Osteocyte (in vitro differentiated cells): ENCODE data around the gene CDC42EP1. TPM values are rescaled to one million over a fixed set of nuclear protein-coding genes. Genes with fewer than 3 reads are reported as not detected.
"Not testable (repeated sequence)": the region's sequence is repeated elsewhere in the genome, so short reads cannot be mapped to it uniquely, and the experiment has no call there.

Experiments
- DNase-seq: peaks from one replicate; pipeline ENCODE4 v3.0.0; 2021; ENCODE audit warnings: mixed read lengths; ENCODE audit not compliant: unreplicated experiment; ENCODE audit errors: extremely low spot score
- H3K27ac Mint-ChIP-seq: one replicate; pipeline ENCODE4 v1.8.0; 2021; ENCODE audit warnings: mild to moderate bottlenecking, mixed read lengths; ENCODE audit not compliant: unreplicated experiment
- H3K27me3 Mint-ChIP-seq: one replicate; pipeline ENCODE4 v1.8.0; 2021; ENCODE audit warnings: mixed read lengths; ENCODE audit not compliant: unreplicated experiment
- H3K36me3 Mint-ChIP-seq: one replicate; pipeline ENCODE4 v1.8.0; 2021; ENCODE audit warnings: mixed read lengths; ENCODE audit not compliant: unreplicated experiment
- H3K4me1 Mint-ChIP-seq: one replicate; pipeline ENCODE4 v1.8.0; 2021; ENCODE audit warnings: mixed read lengths; ENCODE audit not compliant: unreplicated experiment
- H3K4me3 Mint-ChIP-seq: one replicate; pipeline ENCODE4 v1.8.0; 2021; ENCODE audit warnings: mild to moderate bottlenecking, moderate library complexity, mixed read lengths; ENCODE audit not compliant: unreplicated experiment
- H3K9me3 Mint-ChIP-seq: one replicate; pipeline ENCODE4 v1.8.0; 2021; ENCODE audit warnings: mixed read lengths; ENCODE audit not compliant: unreplicated experiment
- CTCF ChIP-seq: fragments of 200-600 bp; sonication (generic); IDR thresholded peaks from 2 replicates; pipeline ENCODE4 v1.5.0; 2021; ENCODE audit warnings: antibody characterized with exemption, mild to moderate bottlenecking, moderate library complexity
- total RNA-seq: library from RNA; stranded (reverse); gene quantifications from 2 replicates; pipeline ENCODE4 v1.2.1, GENCODE V29; 2021

The CDC42EP1 gene
- total RNA-seq, 1 donor from 2014 or later = 282 TPM

- no peak for TF ChIP-seq CTCF
- H3K4me3 Mint-ChIP-seq = peak overlapping the region; percentile 61
- H3K4me1 Mint-ChIP-seq = peaks cover 13% of the 10 kb centered on the region
- no peak for DNase-seq
- no peaks in the 10 kb centered on the region for H3K9me3 Mint-ChIP-seq
- no peak overlapping the region for H3K27ac Mint-ChIP-seq
- peaks cover 2% of the 10 kb centered on the region for H3K27me3 Mint-ChIP-seq
- no peaks in the 10 kb centered on the region for H3K36me3 Mint-ChIP-seq
Observed at GRCh38 chr22:37591823-37592404, 31.6 kb downstream of the CDC42EP1 start.

GRCh38 chr22:37594237-37594636 is 34.0 kb downstream of the CDC42EP1 start:
- Mint-ChIP-seq H3K4me3 (no peak overlapping the region), H3K4me1 (peaks cover 13% of the 10 kb centered on the region), H3K36me3 (no peaks in the 10 kb centered on the region), H3K9me3 (no peaks in the 10 kb centered on the region), H3K27ac (no peak overlapping the region), H3K27me3 (no peaks in the 10 kb centered on the region)
- TF ChIP-seq CTCF = no peak
- no peak for DNase-seq

- H3K36me3 Mint-ChIP-seq = no peaks in the 10 kb centered on the region
- no peaks in the 10 kb centered on the region for H3K9me3 Mint-ChIP-seq
- TF ChIP-seq CTCF = no peak
- no peak for DNase-seq
- H3K4me3 Mint-ChIP-seq = no peak overlapping the region
- H3K27me3 Mint-ChIP-seq = peaks cover 22% of the 10 kb centered on the region
- peaks cover 7% of the 10 kb centered on the region for H3K4me1 Mint-ChIP-seq
- no peak overlapping the region for H3K27ac Mint-ChIP-seq
Observed at GRCh38 chr22:37599153-37599552, 38.9 kb downstream of the CDC42EP1 start.

- TF ChIP-seq CTCF = no peak
- no peak for DNase-seq
- Mint-ChIP-seq H3K4me3 (no peak overlapping the region), H3K27me3 (peaks cover 33% of the 10 kb centered on the region), H3K27ac (no peak overlapping the region), H3K4me1 (peaks cover 7% of the 10 kb centered on the region), H3K36me3 (no peaks in the 10 kb centered on the region), H3K9me3 (no peaks in the 10 kb centered on the region)
Observed at GRCh38 chr22:37601203-37601539, 40.9 kb downstream of the CDC42EP1 start.

- no peaks in the 10 kb centered on the region for H3K9me3 Mint-ChIP-seq
- H3K4me1 Mint-ChIP-seq = peaks cover 7% of the 10 kb centered on the region
- peaks cover 33% of the 10 kb centered on the region for H3K27me3 Mint-ChIP-seq
- no peak overlapping the region for H3K4me3 Mint-ChIP-seq
- no peak overlapping the region for H3K27ac Mint-ChIP-seq
- DNase-seq = no peak
- H3K36me3 Mint-ChIP-seq = no peaks in the 10 kb centered on the region
- no peak for TF ChIP-seq CTCF
Observed at GRCh38 chr22:37601540-37602442, 41.5 kb downstream of the CDC42EP1 start.

- not testable (repeated sequence) for H3K27ac Mint-ChIP-seq, H3K9me3 Mint-ChIP-seq, DNase-seq, H3K36me3 Mint-ChIP-seq, H3K4me3 Mint-ChIP-seq
- Mint-ChIP-seq H3K27me3 (peaks cover 33% of the 10 kb centered on the region), H3K4me1 (peaks cover 15% of the 10 kb centered on the region)
Observed at GRCh38 chr22:37602546-37603277, 42.4 kb downstream of the CDC42EP1 start.
